HG02798 (cell line): ENCODE results near the gene CEP70.

ENCODE experiments used
- ATAC-seq: cut with Tn5 transposase; IDR thresholded peaks from one replicate; pipeline ENCODE4 v1.9.1; 2021; ENCODE audit warnings: mild to moderate bottlenecking; ENCODE audit not compliant: unreplicated experiment, poor library complexity

CEP70 gene

GRCh38 chr3:138473391-138473790, 120.7 kb downstream of the CEP70 start:
- ATAC-seq = no peak

GRCh38 chr3:138472141-138472825, 121.8 kb downstream of the CEP70 start:
- ATAC-seq = no peak

GRCh38 chr3:138471481-138471880, 122.6 kb downstream of the CEP70 start:
- ATAC-seq = no peak

- no peak for ATAC-seq
Observed at GRCh38 chr3:138470687-138471086, 123.4 kb downstream of the CEP70 start.

GRCh38 chr3:138469874-138470273, 124.2 kb downstream of the CEP70 start:
- ATAC-seq = no peak

GRCh38 chr3:138468886-138469285, 125.2 kb downstream of the CEP70 start:
- ATAC-seq = no peak

GRCh38 chr3:138468451-138468850, 125.6 kb downstream of the CEP70 start:
- no peak for ATAC-seq

- ATAC-seq = no peak
Observed at GRCh38 chr3:138467931-138468330, 126.1 kb downstream of the CEP70 start.

- ATAC-seq = no peak
Observed at GRCh38 chr3:138465925-138466324, 128.1 kb downstream of the CEP70 start.

GRCh38 chr3:138465451-138465850, 128.6 kb downstream of the CEP70 start:
- ATAC-seq = no peak

GRCh38 chr3:138464491-138464860, 129.6 kb downstream of the CEP70 start:
- ATAC-seq = no peak

- ATAC-seq = no peak
Observed at GRCh38 chr3:138463724-138464490, 130.2 kb downstream of the CEP70 start.

GRCh38 chr3:138461896-138462295, 132.2 kb downstream of the CEP70 start:
- no peak for ATAC-seq

- ATAC-seq = no peak
Observed at GRCh38 chr3:138461246-138461645, 132.8 kb downstream of the CEP70 start.

GRCh38 chr3:138460536-138461205, 133.4 kb downstream of the CEP70 start:
- no peak for ATAC-seq

GRCh38 chr3:138459619-138460535, 134.2 kb downstream of the CEP70 start:
- ATAC-seq = no peak

- ATAC-seq = no peak
Observed at GRCh38 chr3:138458774-138459499, 135.1 kb downstream of the CEP70 start.

- ATAC-seq = no peak
Observed at GRCh38 chr3:138457863-138458735, 136.0 kb downstream of the CEP70 start.
